HepG2 (cell line): ENCODE results near the gene DAAM1. TPM values are rescaled to one million over a fixed set of nuclear protein-coding genes. Genes with fewer than 3 reads are reported as not detected.

ENCODE experiments used
- ATAC-seq: fragments of 200-7000 bp; cut with Tn5 transposase; 3 replicates; pipeline ENCODE4 v1.9.1; 2020; ENCODE audit warnings: mild to moderate bottlenecking, moderate library complexity
- BruUV-seq: library from RNA; stranded (reverse); fragments of 400-500 nt; replicated peaks from 2 replicates; lab custom pipeline; 2021; lab: Mats Ljungman, UMichigan
- CTCF ChIA-PET: fragments of 300-600 bp; formaldehyde crosslinking; extraction: SDS; loops from one replicate; lab custom pipeline; 2021; ENCODE audit warnings: low total read pairs, inconsistent platforms, low intra/inter-chr PET ratio; lab: Yijun Ruan, JAX
- POLR2A ChIA-PET: fragments of 350-600 bp; sonication (Branson Sonifier 250); formaldehyde crosslinking; loops from one replicate; lab custom pipeline; 2020; ENCODE audit warnings: antibody characterized with exemption, inconsistent platforms; lab: Yijun Ruan, JAX
- DNase-seq: peaks from one replicate; pipeline ENCODE4 v3.0.0-alpha.2; 2015; ENCODE audit warnings: low spot score
- FAIRE-seq: peaks from 3 replicates; lab custom pipeline; 2011; peaks lifted over from hg19 to GRCh38; lab: Jason Lieb, UNC
- H2AFZ ChIP-seq: one replicate; pipeline ENCODE4 v1.6.1; 2011; ENCODE audit warnings: low read length, inconsistent platforms
- H3K27ac ChIP-seq: fragments of 300-600 bp; 3 replicates; pipeline ENCODE4 v1.8.0; 2011; ENCODE audit warnings: mixed run types, mild to moderate bottlenecking, mixed read lengths, low read length, inconsistent platforms; ENCODE audit not compliant: insufficient read depth; ENCODE audit errors: extremely low read length
- H3K27me3 ChIP-seq, 2 experiments: fragments of 200-600 bp in 1 of 2; 2 replicates in 1 of 2; 3 replicates in 1 of 2; pipeline versions ENCODE4 v1.6.0 to v1.8.0; 2011; ENCODE audit warnings: low read length in 2 of 2, mild to moderate bottlenecking in 2 of 2, moderate library complexity in 2 of 2, inconsistent platforms in 1 of 2; ENCODE audit not compliant: insufficient read depth in 2 of 2, control insufficient read depth in 1 of 2
- H3K36me3 ChIP-seq, 2 experiments: fragments of 200-600 bp in 1 of 2; replicated peaks in 1 of 2; 2 replicates in 1 of 2; 3 replicates in 1 of 2; pipeline versions ENCODE4 v1.5.1 to v1.8.0; 2011; ENCODE audit warnings: low read length in 2 of 2, inconsistent platforms in 1 of 2; ENCODE audit not compliant: insufficient read depth in 2 of 2, control insufficient read depth in 1 of 2
- H3K4me1 ChIP-seq: 2 replicates; pipeline ENCODE4 v1.5.1; 2012; ENCODE audit warnings: low read length, inconsistent platforms; ENCODE audit not compliant: insufficient read depth
- H3K4me2 ChIP-seq: 2 replicates; pipeline ENCODE4 v1.6.0; 2011; ENCODE audit warnings: low read depth, low read length, inconsistent platforms
- H3K4me3 ChIP-seq, 3 experiments: fragments of 200-600 bp in 1 of 3; sonication (generic), shearing (Covaris generic) in 1 of 3; replicated peaks in 1 of 3; 2 replicates each; pipeline ENCODE4 v1.5.1; 2011 to 2016; ENCODE audit warnings: low read length in 3 of 3, inconsistent platforms in 2 of 3, low read depth in 2 of 3, mild to moderate bottlenecking in 2 of 3, control low read depth in 1 of 3, mixed read lengths in 1 of 3; ENCODE audit not compliant: insufficient read depth in 1 of 3
- H3K79me2 ChIP-seq: one replicate; pipeline ENCODE4 v1.6.1; 2011; ENCODE audit warnings: low read length, inconsistent platforms; ENCODE audit not compliant: insufficient read depth
- H3K9ac ChIP-seq: 2 replicates; pipeline ENCODE4 v1.6.0; 2011; ENCODE audit warnings: mild to moderate bottlenecking, low read depth, low read length, inconsistent platforms; ENCODE audit not compliant: insufficient read depth
- H3K9me3 ChIP-seq: 2 replicates; pipeline ENCODE4 v1.5.1; 2012; ENCODE audit warnings: mild to moderate bottlenecking, low read length
- H4K20me1 ChIP-seq: 2 replicates; pipeline ENCODE4 v1.6.0; 2011; ENCODE audit warnings: inconsistent platforms, mild to moderate bottlenecking, low read length, moderate library complexity; ENCODE audit not compliant: insufficient read depth
- ARID2 ChIP-seq: sonication (generic); formaldehyde crosslinking; IDR thresholded peaks from 2 replicates; pipeline ENCODE4 v1.8.1; 2022; ENCODE audit warnings: mild to moderate bottlenecking, missing genetic modification reagents, borderline replicate concordance
- GATAD2A ChIP-seq: IDR thresholded peaks from 2 replicates; pipeline ENCODE4 v1.6.1; 2016
- RARA ChIP-seq: IDR thresholded peaks from 2 replicates; pipeline ENCODE4 v1.6.1; 2016; ENCODE audit warnings: missing genetic modification reagents, missing compliant biosample characterization
- RFX5 ChIP-seq: IDR thresholded peaks from 2 replicates; pipeline ENCODE4 v1.6.1; 2011; ENCODE audit warnings: low read depth, low read length, improper control_type of control experiment
- SETDB1 ChIP-seq: sonication (generic); formaldehyde crosslinking; IDR thresholded peaks from 2 replicates; pipeline ENCODE4 v1.5.1; 2020; ENCODE audit warnings: missing genetic modification reagents, mild to moderate bottlenecking, borderline replicate concordance
- SNAI1 ChIP-seq: sonication (generic); formaldehyde crosslinking; IDR thresholded peaks from 2 replicates; pipeline ENCODE4 v1.5.0; 2020; ENCODE audit warnings: mild to moderate bottlenecking, missing genetic modification reagents, borderline replicate concordance
- ZNF569 ChIP-seq: sonication (generic); formaldehyde crosslinking; IDR thresholded peaks from 2 replicates; pipeline ENCODE4 v1.5.0; 2020; ENCODE audit warnings: mild to moderate bottlenecking, missing genetic modification reagents, moderate library complexity, borderline replicate concordance
- ZNF616 ChIP-seq: sonication (generic); formaldehyde crosslinking; IDR thresholded peaks from 2 replicates; pipeline ENCODE4 v1.5.0; 2020; ENCODE audit warnings: low read depth, mild to moderate bottlenecking, missing genetic modification reagents
- ZNF83 ChIP-seq: sonication (generic); formaldehyde crosslinking; IDR thresholded peaks from 2 replicates; pipeline ENCODE4 v1.4.0; 2020; ENCODE audit warnings: missing genetic modification reagents, mild to moderate bottlenecking, borderline replicate concordance
- WGBS: methylation state at CpG from one replicate; pipeline ENCODE4 v1.1.6; 2017; ENCODE audit warnings: low lambda C conversion rate; 5-methylcytosine and 5-hydroxymethylcytosine counted together
- in situ Hi-C: cut with HindIII; loops from 2 replicates; pipeline ENCODE4 v1.10.0; 2017; ENCODE audit warnings: low pct_unique_long_range_greater_than_20kb; ENCODE audit not compliant: extremely low pct_ligation_motif_present
- intact Hi-C: fragments of 100-400 bp; cut with micrococcal nuclease; formaldehyde crosslinking; loops from one replicate; pipeline ENCODE4 v1.10.0; 2022; ENCODE audit not compliant: unreplicated experiment
- polyA plus RNA-seq, 8 experiments: library from polyadenylated mRNA; depleted of rRNA in 3 of 8; stranded (reverse) in 7 of 8; unstranded in 1 of 8; fragments of >200 nt; fragmentation: Illumina TruSeq in 4 of 8; extraction: Trizol in 4 of 8; gene quantifications; 2 replicates each; pipeline versions ENCODE4 v1.2.1 to v1.2.3, GENCODE V29; 2011 to 2016; ENCODE audit warnings: low read depth in 4 of 8, missing spikeins in 1 of 8, mixed read lengths in 1 of 8; ENCODE audit not compliant: insufficient read depth in 1 of 8
- total RNA-seq, 5 experiments: library from RNA; depleted of rRNA; stranded (reverse); fragments of >200 nt; fragmentation: Illumina TruSeq; extraction: Trizol; gene quantifications; 2 replicates each; pipeline ENCODE4 v1.2.3, GENCODE V29; 2016; ENCODE audit warnings: low read depth in 1 of 5

Gene DAAM1
- total and polyA plus RNA-seq, 2 of the 13 experiments (the other 11 are each of a cell fraction or from before 2014, with no cell fraction given): 10.9 to 24.5 TPM

- in situ Hi-C loops: no loop called here
- DNase-seq: peak; percentile 36
- H3K4me1 ChIP-seq: peaks cover 10% of the 10 kb centered on the region
Measured at GRCh38 chr14:59358102-59358501, 169.6 kb downstream of the DAAM1 start.

GRCh38 chr14:59358784-59359183 is 170.3 kb downstream of the DAAM1 start:
- Histone ChIP-seq H3K79me2 (no peaks in the 10 kb centered on the region), H4K20me1 (no peaks in the 10 kb centered on the region), H3K27me3 (no peaks in the 10 kb centered on the region), H3K9ac (no peak overlapping the region), H2AFZ (no peak overlapping the region), H3K4me2 (no peak overlapping the region), H3K4me3 (no peak overlapping the region), H3K4me1 (peaks cover 10% of the 10 kb centered on the region), H3K36me3 (peaks cover 12 to 35% of the 10 kb centered on the region in 2 experiments; a peak in 4 of 5 replicates), H3K27ac (no peak overlapping the region), H3K9me3 (no peaks in the 10 kb centered on the region)
- in situ Hi-C loops (no loop called here), intact Hi-C loops (no loop called here)
- TF ChIP-seq SNAI1 (CRISPR knock-in tag) (no peak), ZNF616 (CRISPR knock-in tag) (no peak), GATAD2A (no peak), RFX5 (no peak), SETDB1 (no peak), ZNF569 (CRISPR knock-in tag) (no peak), ZNF83 (CRISPR knock-in tag) (no peak)
- ChIA-PET POLR2A (no interaction called here), CTCF (no interaction called here)
- BruUV-seq: no TSS peak
- ATAC-seq (no peak), FAIRE-seq (no peak), DNase-seq (no peak)
- 77% methylated on average over 1 of the region's 1 CpG for WGBS

More at GRCh38 chr14:59358102-59358501, 169.6 kb downstream of the DAAM1 start:
- H3K4me3 ChIP-seq: no peak overlapping the region
- H3K9ac ChIP-seq: no peak overlapping the region
- POLR2A ChIA-PET: no interaction called here
- no peak overlapping the region for H2AFZ ChIP-seq
- peak; percentile 44 for ATAC-seq
- H3K9me3 ChIP-seq: no peaks in the 10 kb centered on the region
- peaks cover 15 to 36% of the 10 kb centered on the region in 2 experiments; a peak in 4 of 5 replicates for H3K36me3 ChIP-seq
- intact Hi-C loops: no loop called here
- H3K4me2 ChIP-seq: no peak overlapping the region
- 91% methylated on average over 1 of the region's 1 CpG for WGBS
- BruUV-seq: no TSS peak
- H4K20me1 ChIP-seq: no peaks in the 10 kb centered on the region
- no peak overlapping the region for H3K27ac ChIP-seq
- TF ChIP-seq RARA (CRISPR knock-in tag) (peak; percentile 20; the same call in 1 of the 2 replicates), ARID2 (no peak)
- TF ChIP-seq, all 625 proteins: peak for 1
- FAIRE-seq: no peak
- Histone ChIP-seq H3K79me2 (no peaks in the 10 kb centered on the region), H3K27me3 (no peaks in the 10 kb centered on the region)
- CTCF ChIA-PET: no interaction called here
